Measurements from ENCODE around the gene ROR1. TPM values are rescaled to one million over a fixed set of nuclear protein-coding genes. Genes with fewer than 3 reads are reported as not detected.

ROR1 gene
- total RNA-seq, 1 experiment from 2014 or later = 2.7 TPM

- H3K4me1 ChIP-seq (ENCODE audit: control insufficient read depth in 1 of 2, insufficient read depth in 2 of 2, low read length in 2 of 2) = peaks cover 0 to 10% of the 10 kb centered on the region in 2 experiments; a peak in 1 of 4 replicates
- H3K9ac ChIP-seq (ENCODE audit: low read length) = no peak overlapping the region
- H4K20me1 ChIP-seq (ENCODE audit: insufficient read depth) = no peaks in the 10 kb centered on the region
- DNase-seq (ENCODE audit: low read depth, low spot score) (no peak), ATAC-seq (no peak)
- H3K79me2 ChIP-seq (ENCODE audit: insufficient read depth, low read length) = no peaks in the 10 kb centered on the region
- CTCF ChIA-PET = interaction anchor here (1.2 kb wide), 1 partner anchor 26 kb away, joined by 4 read pairs; no protein-coding TSS in a partner anchor
- RAD21 ChIA-PET (ENCODE audit: low non-redundant PET in 1 of 2, low total read pairs in 2 of 2, uncharacterized antibody in 2 of 2, unreplicated experiment in 2 of 2) = interaction anchor here in 1 of 2 experiments (1.1 kb wide), 1 partner anchor 337 kb away, joined by 3 read pairs; the partner anchor contains the start of gene ROR1
- H3K4me2 ChIP-seq (ENCODE audit: low read length) = no peak overlapping the region
- H3K9me2 ChIP-seq (ENCODE audit: insufficient read depth) = no peaks in the 10 kb centered on the region
- H3K9me3 ChIP-seq (ENCODE audit: control insufficient read depth in 1 of 2, insufficient read depth in 1 of 2, low read depth in 1 of 2, low read length in 2 of 2) = no peaks in the 10 kb centered on the region
- intact Hi-C loops (cut with micrococcal nuclease) = no loop called here
- H3K27me3 ChIP-seq (ENCODE audit: insufficient read depth, low read length) = no peaks in the 10 kb centered on the region
- H3K4me3 ChIP-seq (replicated peaks in 1 of 2; ENCODE audit: low read depth in 1 of 2, low read length in 2 of 2) = no peak overlapping the region
- H3K36me3 ChIP-seq (ENCODE audit: control insufficient read depth in 1 of 2, insufficient read depth in 2 of 2, low read length in 2 of 2) = no peaks in the 10 kb centered on the region
- H3K27ac ChIP-seq (ENCODE audit: low read depth, low read length) = no peak overlapping the region
- POLR2A ChIA-PET = no interaction called here
- no peak for TF ChIP-seq EZH2 (IDR thresholded peaks at IDR 0.05)
- no peak for TF ChIP-seq EGR1 (IDR thresholded peaks at IDR 0.05; ENCODE audit: low read depth)
- no peak for TF ChIP-seq REST (IDR thresholded peaks at IDR 0.05; ENCODE audit: low read depth)
- no peak for TF ChIP-seq ZBTB33 (IDR thresholded peaks at IDR 0.05; ENCODE audit: extremely low read depth, insufficient replicate concordance, low read length)
- no peak for TF ChIP-seq CEBPB (IDR thresholded peaks at IDR 0.05; ENCODE audit: low read depth)
- TF ChIP-seq ZFX (IDR thresholded peaks at IDR 0.05) = no peak
- no peak for TF ChIP-seq SIN3A (IDR thresholded peaks at IDR 0.05; ENCODE audit: low read depth)
- TF ChIP-seq TCF7L2 (IDR thresholded peaks at IDR 0.05; ENCODE audit: borderline replicate concordance, extremely low read depth, insufficient read depth, insufficient read length) = no peak
- TF ChIP-seq SP1 (IDR thresholded peaks at IDR 0.05; ENCODE audit: low read depth) = no peak
- no peak for TF ChIP-seq ZNF274 (IDR thresholded peaks at IDR 0.05; ENCODE audit: low read depth, low read length)
- TF ChIP-seq ELF1 (IDR thresholded peaks at IDR 0.05; ENCODE audit: borderline replicate concordance, low read depth) = no peak
- TF ChIP-seq YY1 (IDR thresholded peaks at IDR 0.05; ENCODE audit: extremely low read depth, insufficient replicate concordance, low read depth, low read length) = no peak
- no peak for TF ChIP-seq SRF (IDR thresholded peaks at IDR 0.05; ENCODE audit: low read depth)
- no peak for TF ChIP-seq CBX3 (IDR thresholded peaks at IDR 0.05; ENCODE audit: low read depth)
- no peak for TF ChIP-seq ATF3 (IDR thresholded peaks at IDR 0.05)
- TF ChIP-seq EZH2phosphoT487 (IDR thresholded peaks at IDR 0.05; ENCODE audit: borderline replicate concordance) = no peak
- no peak for TF ChIP-seq JUND (IDR thresholded peaks at IDR 0.05)
- H2AFZ ChIP-seq (ENCODE audit: low read depth, low read length, poor library complexity, severe bottlenecking) = no peak overlapping the region
- BruUV-seq (replicated peaks) = no TSS peak
Observed at GRCh38 chr1:64110924-64111777, 337.3 kb downstream of the ROR1 start.

All from HCT116 (cell line).